ENCODE measurements around the gene LRRC2.
"Not testable (repeated sequence)": the region's sequence is repeated elsewhere in the genome, so short reads cannot be mapped to it uniquely, and the experiment has no call there.

- not testable (repeated sequence) for TF ChIP-seq POLR2A (IDR thresholded peaks at IDR 0.05); CTCF (IDR thresholded peaks at IDR 0.05 in 8 of 11, conservative IDR thresholded peaks at IDR 0.05 in 3 of 11); POLR2AphosphoS5 (IDR thresholded peaks at IDR 0.05)
Observed at GRCh38 chr3:46494491-46494890, 71.6 kb downstream of the LRRC2 start.
